CD14-positive monocyte (primary cell): ENCODE data around the gene SLC12A8. TPM values are rescaled to one million over a fixed set of nuclear protein-coding genes. Genes with fewer than 3 reads are reported as not detected.

Source experiments
- DNase-seq, 3 donors: peaks; one replicate each; pipeline ENCODE4 v3.0.0-alpha.2; 2011 to 2022
- H2AFZ ChIP-seq: 2 replicates; pipeline ENCODE4 v1.6.0; 2012; ENCODE audit warnings: mild to moderate bottlenecking, low read depth, low read length, inconsistent platforms; ENCODE audit not compliant: insufficient read depth, poor library complexity, severe bottlenecking
- H3K27ac ChIP-seq, 2 donors: 1 replicate in 1 of 2; 2 replicates in 1 of 2; pipeline ENCODE4 v1.5.1; 2012 to 2013; ENCODE audit warnings: low read length in 2 of 2, control low read depth in 1 of 2, inconsistent platforms in 1 of 2, low read depth in 1 of 2, mild to moderate bottlenecking in 1 of 2
- H3K27me3 ChIP-seq, 2 donors: one replicate each; pipeline versions ENCODE4 v1.6.0 to v1.6.1; 2011 to 2013; ENCODE audit warnings: low read length in 2 of 2; ENCODE audit not compliant: control insufficient read depth in 2 of 2, insufficient read depth in 2 of 2
- H3K36me3 ChIP-seq, 2 donors: replicated peaks in 1 of 2; 1 replicate in 1 of 2; 2 replicates in 1 of 2; pipeline versions ENCODE4 v1.5.1 to v1.6.1; 2012 to 2013; ENCODE audit warnings: low read length in 2 of 2, control low read depth in 1 of 2, inconsistent platforms in 1 of 2, mild to moderate bottlenecking in 1 of 2; ENCODE audit not compliant: insufficient read depth in 2 of 2, control insufficient read depth in 1 of 2
- H3K4me1 ChIP-seq, 2 donors: 1 replicate in 1 of 2; 2 replicates in 1 of 2; pipeline versions ENCODE4 v1.5.1 to v1.6.1; 2012 to 2013; ENCODE audit warnings: low read length in 2 of 2, control low read depth in 1 of 2, inconsistent platforms in 1 of 2, mild to moderate bottlenecking in 1 of 2, moderate library complexity in 1 of 2; ENCODE audit not compliant: insufficient read depth in 2 of 2, control insufficient read depth in 1 of 2
- H3K4me2 ChIP-seq: replicated peaks from 2 replicates; pipeline ENCODE3; 2012; ENCODE audit warnings: low read length, moderate library complexity, mild to moderate bottlenecking; ENCODE audit not compliant: poor library complexity, severe bottlenecking; ENCODE audit errors: extremely low read depth
- H3K4me3 ChIP-seq, 3 experiments: fragments of 200-600 bp in 1 of 3; sonication (generic) in 1 of 3; replicated peaks in 1 of 3; 1 replicate in 2 of 3; 2 replicates in 1 of 3; pipeline ENCODE4 v1.5.1; 2011 to 2013; ENCODE audit warnings: low read length in 3 of 3, mild to moderate bottlenecking in 3 of 3, control low read depth in 2 of 3, low read depth in 2 of 3, inconsistent platforms in 1 of 3, moderate library complexity in 1 of 3
- H3K79me2 ChIP-seq: 2 replicates; pipeline ENCODE4 v1.6.0; 2012; ENCODE audit warnings: mild to moderate bottlenecking, control low read depth, inconsistent platforms, low read length, moderate library complexity; ENCODE audit not compliant: insufficient read depth
- H3K9ac ChIP-seq: 2 replicates; pipeline ENCODE4 v1.6.0; 2017; ENCODE audit warnings: low read length, mild to moderate bottlenecking; ENCODE audit not compliant: insufficient read depth, poor library complexity, severe bottlenecking
- H3K9me3 ChIP-seq, 2 donors: replicated peaks in 1 of 2; 1 replicate in 1 of 2; 2 replicates in 1 of 2; pipeline versions ENCODE4 v1.5.1 to v1.6.1; 2012 to 2013; ENCODE audit warnings: low read length in 2 of 2, control low read depth in 1 of 2; ENCODE audit not compliant: control insufficient read depth in 1 of 2, insufficient read depth in 1 of 2
- H4K20me1 ChIP-seq: 2 replicates; pipeline ENCODE4 v1.6.0; 2012; ENCODE audit warnings: mild to moderate bottlenecking, low read length, control low read depth, moderate library complexity; ENCODE audit not compliant: insufficient read depth
- H3K27ac Mint-ChIP-seq, 7 donors: one replicate each; pipeline ENCODE4 v1.8.0; 2020; ENCODE audit warnings: mild to moderate bottlenecking in 7 of 7, mixed read lengths in 7 of 7, moderate library complexity in 6 of 7, inconsistent platforms in 2 of 7
- H3K27me3 Mint-ChIP-seq, 3 donors: one replicate each; pipeline ENCODE4 v1.8.0; 2021 to 2022; ENCODE audit warnings: low read depth in 3 of 3, mild to moderate bottlenecking in 3 of 3, mixed read lengths in 3 of 3, moderate library complexity in 3 of 3, inconsistent platforms in 1 of 3
- H3K36me3 Mint-ChIP-seq, 2 donors: one replicate each; pipeline ENCODE4 v1.8.0; 2020; ENCODE audit warnings: mixed read lengths in 2 of 2, inconsistent platforms in 1 of 2, mild to moderate bottlenecking in 1 of 2
- H3K4me1 Mint-ChIP-seq: one replicate; pipeline ENCODE4 v1.8.0; 2020; ENCODE audit warnings: mild to moderate bottlenecking, mixed read lengths
- H3K4me3 Mint-ChIP-seq, 2 donors: one replicate each; pipeline ENCODE4 v1.8.0; 2020; ENCODE audit warnings: mild to moderate bottlenecking in 2 of 2, mixed read lengths in 2 of 2, moderate library complexity in 1 of 2
- H3K9me3 Mint-ChIP-seq, 7 donors: one replicate each; pipeline ENCODE4 v1.8.0; 2020 to 2022; ENCODE audit warnings: mixed read lengths in 7 of 7, mild to moderate bottlenecking in 6 of 7, moderate library complexity in 6 of 7, inconsistent platforms in 2 of 7
- WGBS: methylation state at CpG from one replicate; pipeline ENCODE4 v1.1.5; 2013; ENCODE audit warnings: missing lambda C conversion rate; ENCODE audit not compliant: insufficient coverage; 5-methylcytosine and 5-hydroxymethylcytosine counted together
- intact Hi-C, 2 donors: fragments of 100-400 bp; cut with micrococcal nuclease; formaldehyde crosslinking; loops; one replicate each; pipeline versions ENCODE4 v1.15.0 to v1.15.1; 2023
- polyA plus RNA-seq, 3 donors: library from polyadenylated mRNA; depleted of rRNA in 1 of 3; unstranded in 2 of 3; stranded (reverse) in 1 of 3; fragments of 300-500 nt in 2 of 3; fragments of >200 nt in 1 of 3; fragmentation: Illumina TruSeq in 2 of 3; gene quantifications; 1 replicate in 2 of 3; 2 replicates in 1 of 3; pipeline ENCODE4 v1.2.3, GENCODE V29; 2012 to 2021
- TF ChIP-seq, protein P1 (sequence below): fragments of 200-600 bp; IDR thresholded peaks from one replicate; pipeline ENCODE4 v1.8.0; 2022; ENCODE audit warnings: antibody characterized with exemption, mild to moderate bottlenecking

SLC12A8 gene
- polyA plus RNA-seq, 3 donors, result 0.23 to 0.46 (median 0.35) TPM

DNA sequence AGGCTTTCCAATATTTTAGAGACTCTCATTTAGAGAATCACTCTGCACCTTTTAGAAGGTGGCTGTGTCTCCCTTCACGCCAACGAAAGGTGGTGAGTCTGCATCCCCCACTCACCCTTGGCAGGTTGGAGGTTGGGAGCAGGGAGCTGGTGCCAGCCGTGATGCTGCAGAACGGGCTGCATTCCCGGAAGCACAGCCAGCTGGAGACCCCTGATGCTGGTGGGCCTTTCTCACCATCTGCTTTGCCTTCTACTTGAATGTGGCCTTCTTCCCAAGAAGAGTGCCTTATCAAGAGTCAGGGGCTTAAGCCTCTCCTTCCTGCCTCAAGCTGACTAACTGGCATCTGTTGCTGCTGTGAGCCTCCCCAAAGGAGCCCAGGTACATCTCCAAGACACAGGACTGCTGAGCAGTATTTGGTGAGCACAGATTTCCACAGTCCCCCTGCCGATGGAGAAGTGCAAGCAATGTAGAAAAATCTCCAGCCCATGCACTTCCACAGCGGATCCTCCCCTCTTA is 139.1 kb downstream of the SLC12A8 start:
- H3K27me3 ChIP-seq, result no peaks in the 10 kb centered on the region
- no peak overlapping the region for H3K4me2 ChIP-seq
- peaks cover 24% of the 10 kb centered on the region for H3K4me1 Mint-ChIP-seq
- no peaks in the 10 kb centered on the region for H3K36me3 Mint-ChIP-seq
- no peak overlapping the region for H3K4me3 ChIP-seq
- peaks cover 0 to 1% (median 0%) of the 10 kb centered on the region in 7 donors for H3K9me3 Mint-ChIP-seq
- intact Hi-C loops, result no loop called here
- H3K27ac Mint-ChIP-seq, result no peak overlapping the region
- DNase-seq, result no peak
- no peak overlapping the region for H3K4me3 Mint-ChIP-seq
- H3K9ac ChIP-seq, result no peak overlapping the region
- TF ChIP-seq, protein P1, sequence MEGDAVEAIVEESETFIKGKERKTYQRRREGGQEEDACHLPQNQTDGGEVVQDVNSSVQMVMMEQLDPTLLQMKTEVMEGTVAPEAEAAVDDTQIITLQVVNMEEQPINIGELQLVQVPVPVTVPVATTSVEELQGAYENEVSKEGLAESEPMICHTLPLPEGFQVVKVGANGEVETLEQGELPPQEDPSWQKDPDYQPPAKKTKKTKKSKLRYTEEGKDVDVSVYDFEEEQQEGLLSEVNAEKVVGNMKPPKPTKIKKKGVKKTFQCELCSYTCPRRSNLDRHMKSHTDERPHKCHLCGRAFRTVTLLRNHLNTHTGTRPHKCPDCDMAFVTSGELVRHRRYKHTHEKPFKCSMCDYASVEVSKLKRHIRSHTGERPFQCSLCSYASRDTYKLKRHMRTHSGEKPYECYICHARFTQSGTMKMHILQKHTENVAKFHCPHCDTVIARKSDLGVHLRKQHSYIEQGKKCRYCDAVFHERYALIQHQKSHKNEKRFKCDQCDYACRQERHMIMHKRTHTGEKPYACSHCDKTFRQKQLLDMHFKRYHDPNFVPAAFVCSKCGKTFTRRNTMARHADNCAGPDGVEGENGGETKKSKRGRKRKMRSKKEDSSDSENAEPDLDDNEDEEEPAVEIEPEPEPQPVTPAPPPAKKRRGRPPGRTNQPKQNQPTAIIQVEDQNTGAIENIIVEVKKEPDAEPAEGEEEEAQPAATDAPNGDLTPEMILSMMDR, result no peak
- peaks cover 13 to 24% of the 10 kb centered on the region in 2 donors for H3K4me1 ChIP-seq
- WGBS, result 92% methylated on average over 2 of the region's 7 CpGs
- H3K27ac ChIP-seq, result no peak overlapping the region
- no peaks in the 10 kb centered on the region for H3K9me3 ChIP-seq
- no peak overlapping the region for H2AFZ ChIP-seq
- H3K79me2 ChIP-seq, result no peaks in the 10 kb centered on the region
- no peaks in the 10 kb centered on the region for H3K36me3 ChIP-seq
- no peaks in the 10 kb centered on the region for H4K20me1 ChIP-seq
- peaks cover 2 to 3% (median 2%) of the 10 kb centered on the region in 3 donors for H3K27me3 Mint-ChIP-seq

DNA sequence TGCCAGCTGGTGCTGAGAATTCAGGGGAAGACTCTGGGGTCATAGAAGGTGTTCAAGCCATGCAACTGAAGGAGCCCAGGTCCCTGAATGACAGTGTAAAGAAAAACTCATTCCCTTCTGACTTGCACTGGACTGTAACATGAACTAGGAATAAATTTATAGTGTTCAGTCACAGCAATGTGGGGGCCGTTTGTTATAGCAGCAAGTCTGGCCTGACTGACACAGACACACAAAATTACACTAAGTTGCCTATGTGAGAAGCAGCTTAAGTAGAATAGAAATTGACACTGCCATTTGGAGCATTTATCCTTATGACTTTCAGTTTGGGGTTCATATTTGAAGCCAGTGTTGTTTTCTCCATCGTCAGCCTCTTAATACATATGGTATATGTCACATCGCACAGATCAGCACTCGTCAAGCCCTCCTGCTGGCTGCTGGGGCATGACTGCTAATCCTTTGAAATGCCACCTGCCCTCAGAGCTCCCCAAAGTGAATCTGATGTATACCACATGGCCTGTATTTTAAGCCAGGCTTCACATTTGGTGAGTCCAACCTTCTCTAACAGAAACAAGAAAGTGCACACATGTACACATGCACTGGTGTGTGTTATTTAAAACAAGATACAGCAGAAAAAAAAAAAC is 139.7 kb downstream of the SLC12A8 start:
- H3K9me3 ChIP-seq, result no peaks in the 10 kb centered on the region
- H4K20me1 ChIP-seq, result no peaks in the 10 kb centered on the region
- H3K36me3 Mint-ChIP-seq, result no peaks in the 10 kb centered on the region
- no peaks in the 10 kb centered on the region for H3K36me3 ChIP-seq
- no peaks in the 10 kb centered on the region for H3K79me2 ChIP-seq
- H3K4me1 ChIP-seq, result peaks cover 13 to 20% of the 10 kb centered on the region in 2 donors
- 100% methylated on average over 1 of the region's 4 CpGs for WGBS
- H3K9me3 Mint-ChIP-seq, result peaks cover 0 to 1% (median 0%) of the 10 kb centered on the region in 7 donors
- H3K4me2 ChIP-seq, result no peak overlapping the region
- no peak for DNase-seq
- no peak overlapping the region for H3K27ac ChIP-seq
- H3K4me1 Mint-ChIP-seq, result peaks cover 18% of the 10 kb centered on the region
- intact Hi-C loops, result no loop called here
- no peak overlapping the region for H3K4me3 Mint-ChIP-seq
- H3K27ac Mint-ChIP-seq, result no peak overlapping the region
- TF ChIP-seq, protein P1, result no peak
- no peak overlapping the region for H3K4me3 ChIP-seq
- H3K9ac ChIP-seq, result no peak overlapping the region
- H2AFZ ChIP-seq, result no peak overlapping the region
- peaks cover 2 to 5% (median 2%) of the 10 kb centered on the region in 3 donors for H3K27me3 Mint-ChIP-seq
- H3K27me3 ChIP-seq, result no peaks in the 10 kb centered on the region
